Ishikawa (cell line): ENCODE results near the gene NRXN3.

Experiments used
- CREB1 ChIP-seq: IDR thresholded peaks from 2 replicates; pipeline ENCODE4 v1.6.1; 2012; ENCODE audit warnings: low read depth
- EP300 ChIP-seq: IDR thresholded peaks from 2 replicates; pipeline ENCODE4 v1.6.1; 2012; ENCODE audit warnings: borderline replicate concordance
- NFIC ChIP-seq: IDR thresholded peaks from 2 replicates; pipeline ENCODE4 v1.6.1; 2012
- RAD21 ChIP-seq: IDR thresholded peaks from 2 replicates; pipeline ENCODE4 v1.6.1; 2012; ENCODE audit warnings: low read depth
- REST ChIP-seq: IDR thresholded peaks from 2 replicates; pipeline ENCODE4 v1.6.1; 2012; ENCODE audit warnings: low read depth, mild to moderate bottlenecking
- TAF1 ChIP-seq: IDR thresholded peaks from 2 replicates; pipeline ENCODE4 v1.6.1; 2012; ENCODE audit warnings: low read depth, mild to moderate bottlenecking
- TCF12 ChIP-seq: IDR thresholded peaks from 2 replicates; pipeline ENCODE4 v1.6.1; 2012; ENCODE audit warnings: low read depth
- TEAD4 ChIP-seq: IDR thresholded peaks from 2 replicates; pipeline ENCODE4 v1.6.1; 2012
- YY1 ChIP-seq: IDR thresholded peaks from 2 replicates; pipeline ENCODE4 v1.6.1; 2012; ENCODE audit warnings: low read depth
- ZBTB7A ChIP-seq: IDR thresholded peaks from 2 replicates; pipeline ENCODE4 v1.6.1; 2012; ENCODE audit warnings: low read depth
- TF ChIP-seq, protein P1 (sequence below): IDR thresholded peaks from 2 replicates; pipeline ENCODE4 v1.6.1; 2012

GRCh38 chr14:78725086-78725485 lies 554.9 kb downstream of the NRXN3 start:
- TF ChIP-seq EP300 (no peak), YY1 (no peak), CREB1 (no peak), ZBTB7A (no peak), TAF1 (no peak), NFIC (no peak), RAD21 (no peak), TCF12 (no peak), TEAD4 (no peak), REST (no peak)
- TF ChIP-seq, protein P1, sequence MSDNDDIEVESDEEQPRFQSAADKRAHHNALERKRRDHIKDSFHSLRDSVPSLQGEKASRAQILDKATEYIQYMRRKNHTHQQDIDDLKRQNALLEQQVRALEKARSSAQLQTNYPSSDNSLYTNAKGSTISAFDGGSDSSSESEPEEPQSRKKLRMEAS, result no peak
